H9 (cell line): ENCODE data around the gene CSMD2. TPM values are rescaled to one million over a fixed set of nuclear protein-coding genes. Genes with fewer than 3 reads are reported as not detected.

Source experiments
- DNase-seq: peaks from one replicate; pipeline ENCODE4 v3.0.0-alpha.2; 2017
- H2AFZ ChIP-seq: one replicate; pipeline ENCODE4 v1.6.1; 2013; ENCODE audit warnings: mild to moderate bottlenecking, low read length, control low read depth, moderate library complexity
- H2AK5ac ChIP-seq: 2 replicates; pipeline ENCODE4 v1.6.1; 2013; ENCODE audit warnings: low read length, control low read depth, mixed read lengths; ENCODE audit not compliant: insufficient read length
- H2BK120ac ChIP-seq: one replicate; pipeline ENCODE4 v1.6.1; 2013; ENCODE audit warnings: low read depth, mild to moderate bottlenecking, low read length, control low read depth, inconsistent platforms; ENCODE audit not compliant: poor library complexity, severe bottlenecking
- H2BK12ac ChIP-seq: 2 replicates; pipeline ENCODE4 v1.6.1; 2013; ENCODE audit warnings: low read length, control low read depth, mixed read lengths, low read depth; ENCODE audit not compliant: insufficient read length
- H2BK15ac ChIP-seq: 2 replicates; pipeline ENCODE4 v1.6.1; 2013; ENCODE audit warnings: low read depth, low read length, control low read depth
- H2BK20ac ChIP-seq: one replicate; pipeline ENCODE4 v1.6.1; 2013; ENCODE audit warnings: low read depth, mild to moderate bottlenecking, low read length, control low read depth, inconsistent platforms; ENCODE audit not compliant: poor library complexity, severe bottlenecking
- H2BK5ac ChIP-seq: 2 replicates; pipeline ENCODE4 v1.6.1; 2013; ENCODE audit warnings: low read length, control low read depth, mixed read lengths; ENCODE audit not compliant: insufficient read length
- H3K14ac ChIP-seq: 2 replicates; pipeline ENCODE4 v1.6.1; 2013; ENCODE audit warnings: low read length, control low read depth; ENCODE audit not compliant: insufficient read depth
- H3K18ac ChIP-seq: 2 replicates; pipeline ENCODE4 v1.6.1; 2013; ENCODE audit warnings: low read depth, mild to moderate bottlenecking, mixed read lengths, low read length, control low read depth; ENCODE audit not compliant: insufficient read length
- H3K23ac ChIP-seq: 2 replicates; pipeline ENCODE4 v1.6.1; 2013; ENCODE audit warnings: low read length, control low read depth, mixed read lengths, low read depth; ENCODE audit not compliant: insufficient read length
- H3K23me2 ChIP-seq: 2 replicates; pipeline ENCODE4 v1.6.1; 2013; ENCODE audit warnings: low read depth, mild to moderate bottlenecking, mixed read lengths, low read length, control low read depth; ENCODE audit not compliant: insufficient read length, poor library complexity, severe bottlenecking
- H3K27ac ChIP-seq: 2 replicates; pipeline ENCODE4 v1.5.1; 2013; ENCODE audit warnings: low read length, control low read depth, mixed read lengths, low read depth; ENCODE audit not compliant: insufficient read length
- H3K27me3 ChIP-seq: 2 replicates; pipeline ENCODE4 v1.6.1; 2013; ENCODE audit warnings: low read length, control low read depth, inconsistent platforms; ENCODE audit not compliant: insufficient read depth
- H3K4ac ChIP-seq: 2 replicates; pipeline ENCODE4 v1.6.1; 2013; ENCODE audit warnings: low read depth, mild to moderate bottlenecking, control low read depth, inconsistent platforms, low read length, moderate library complexity
- H3K4me1 ChIP-seq: 2 replicates; pipeline ENCODE4 v1.6.1; 2013; ENCODE audit warnings: low read length, control low read depth, inconsistent platforms; ENCODE audit not compliant: insufficient read depth
- H3K4me2 ChIP-seq: 2 replicates; pipeline ENCODE4 v1.6.1; 2013; ENCODE audit warnings: low read length, control low read depth, mixed read lengths; ENCODE audit not compliant: insufficient read length, insufficient read depth
- H3K56ac ChIP-seq: 2 replicates; pipeline ENCODE4 v1.6.1; 2013; ENCODE audit warnings: low read depth, mild to moderate bottlenecking, mixed read lengths, low read length, control low read depth; ENCODE audit not compliant: insufficient read length
- H3K79me1 ChIP-seq: 2 replicates; pipeline ENCODE4 v1.6.1; 2013; ENCODE audit warnings: low read depth, mild to moderate bottlenecking, moderate library complexity, low read length, control low read depth, inconsistent platforms; ENCODE audit not compliant: insufficient read depth, poor library complexity, severe bottlenecking
- H3K79me2 ChIP-seq: 2 replicates; pipeline ENCODE4 v1.6.1; 2013; ENCODE audit warnings: low read length, control low read depth, inconsistent platforms; ENCODE audit not compliant: insufficient read depth
- H3K9ac ChIP-seq: 2 replicates; pipeline ENCODE4 v1.6.1; 2013; ENCODE audit warnings: low read length, control low read depth, mixed read lengths; ENCODE audit not compliant: insufficient read length; ENCODE audit errors: extremely low read depth
- H3K9me3 ChIP-seq: one replicate; pipeline ENCODE4 v1.6.1; 2013; ENCODE audit warnings: low read depth, low read length, inconsistent platforms; ENCODE audit not compliant: control insufficient read depth
- H3T11ph ChIP-seq: one replicate; pipeline ENCODE4 v1.6.1; 2013; ENCODE audit warnings: mild to moderate bottlenecking, low read length, control low read depth, inconsistent platforms
- H4K20me1 ChIP-seq: one replicate; pipeline ENCODE4 v1.6.1; 2013; ENCODE audit not compliant: control insufficient read depth, insufficient read length, insufficient read depth
- H4K5ac ChIP-seq: 2 replicates; pipeline ENCODE4 v1.6.1; 2013; ENCODE audit warnings: low read depth, mild to moderate bottlenecking, mixed read lengths, low read length, control low read depth; ENCODE audit not compliant: insufficient read length
- H4K8ac ChIP-seq: replicated peaks from 2 replicates; pipeline ENCODE4 v1.6.1; 2013; ENCODE audit warnings: low read length, control low read depth, mixed read lengths, low read depth; ENCODE audit not compliant: insufficient read length
- H4K91ac ChIP-seq: 2 replicates; pipeline ENCODE4 v1.6.1; 2013; ENCODE audit warnings: low read depth, mild to moderate bottlenecking, moderate library complexity, mixed read lengths, low read length, control low read depth; ENCODE audit not compliant: insufficient read length
- H3K27ac Mint-ChIP-seq, 3 experiments: 2 replicates in 2 of 3; 3 replicates in 1 of 3; pipeline ENCODE4 v1.8.0; 2020 to 2021; ENCODE audit warnings: mixed read lengths in 3 of 3, mild to moderate bottlenecking in 1 of 3, moderate library complexity in 1 of 3
- H3K27me3 Mint-ChIP-seq: 2 replicates; pipeline ENCODE4 v1.8.0; 2021; ENCODE audit warnings: low read depth, mild to moderate bottlenecking, moderate library complexity, mixed read lengths
- H3K36me3 Mint-ChIP-seq, 3 experiments: 2 replicates in 2 of 3; 3 replicates in 1 of 3; pipeline ENCODE4 v1.8.0; 2020 to 2021; ENCODE audit warnings: low read depth in 3 of 3, mixed read lengths in 3 of 3; ENCODE audit not compliant: insufficient read depth in 1 of 3
- H3K4me1 Mint-ChIP-seq, 2 experiments: 2 replicates each; pipeline ENCODE4 v1.8.0; 2020; ENCODE audit warnings: mixed read lengths in 2 of 2
- H3K4me3 Mint-ChIP-seq, 2 experiments: 2 replicates in 1 of 2; 3 replicates in 1 of 2; pipeline ENCODE4 v1.8.0; 2020 to 2021; ENCODE audit warnings: mild to moderate bottlenecking in 2 of 2, mixed read lengths in 2 of 2, moderate library complexity in 1 of 2
- H3K9me3 Mint-ChIP-seq, 2 experiments: 2 replicates in 1 of 2; 3 replicates in 1 of 2; pipeline ENCODE4 v1.8.0; 2020; ENCODE audit warnings: mild to moderate bottlenecking in 2 of 2, mixed read lengths in 2 of 2, moderate library complexity in 1 of 2
- WGBS: extraction: QIAGEN DNeasy Blood & Tissue Kit; methylation state at CpG from one replicate; pipeline ENCODE4 v1.1.7; 2013; ENCODE audit warnings: missing lambda C conversion rate, low lambda C conversion rate, mixed read lengths; ENCODE audit not compliant: insufficient read length; ENCODE audit errors: extremely low coverage; 5-methylcytosine and 5-hydroxymethylcytosine counted together
- total RNA-seq: library from RNA; stranded (reverse); gene quantifications from 2 replicates; pipeline ENCODE4 v1.2.1, GENCODE V29; 2021
- TF ChIP-seq, protein P1 (sequence below): fragments of 200-600 bp; sonication (generic); conservative IDR thresholded peaks from 3 replicates; pipeline ENCODE4 v1.8.0; 2021; ENCODE audit warnings: antibody characterized with exemption, mild to moderate bottlenecking

CSMD2 gene
- total RNA-seq, 1 experiment from 2014 or later: 6.4 TPM

DNA sequence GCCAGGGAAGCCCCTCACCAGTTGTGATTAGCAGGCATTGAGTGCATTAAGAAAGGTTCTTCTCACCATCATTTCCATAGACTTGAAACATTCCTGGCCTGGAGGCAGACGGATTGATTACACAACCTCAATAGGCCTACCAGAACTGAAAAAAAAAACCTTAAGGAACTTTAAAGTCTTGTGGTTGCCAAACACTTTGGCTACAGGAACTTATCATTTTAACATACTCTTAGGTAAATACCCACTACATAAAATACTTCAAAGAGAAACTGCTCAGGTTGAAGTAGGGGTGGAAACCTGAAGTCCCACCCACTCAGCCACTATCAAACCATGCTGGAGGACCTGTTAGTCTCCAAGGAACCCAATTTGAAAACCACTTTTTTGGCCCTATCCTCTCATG is 323.5 kb downstream of the CSMD2 start:
- Mint-ChIP-seq H3K9me3 (peaks cover 10 to 11% of the 10 kb centered on the region in 2 experiments), H3K4me1 (no peaks in the 10 kb centered on the region), H3K27ac (no peak overlapping the region; a peak in 1 of 7 replicates), H3K36me3 (peaks cover 11 to 22% (median 22%) of the 10 kb centered on the region in 3 experiments), H3K4me3 (no peak overlapping the region), H3K27me3 (no peaks in the 10 kb centered on the region)
- no peak overlapping the region for H2BK120ac ChIP-seq
- no peak overlapping the region for H4K8ac ChIP-seq
- H3K79me1 ChIP-seq: no peaks in the 10 kb centered on the region
- no peak overlapping the region for H2BK5ac ChIP-seq
- no peak overlapping the region for H3K4ac ChIP-seq
- H3K23me2 ChIP-seq: no peaks in the 10 kb centered on the region
- no peak for DNase-seq
- H3K9me3 ChIP-seq: peaks cover 8% of the 10 kb centered on the region
- H4K91ac ChIP-seq: no peak overlapping the region
- no peak overlapping the region for H3K4me2 ChIP-seq
- no peaks in the 10 kb centered on the region for H3K27me3 ChIP-seq
- TF ChIP-seq, protein P1, sequence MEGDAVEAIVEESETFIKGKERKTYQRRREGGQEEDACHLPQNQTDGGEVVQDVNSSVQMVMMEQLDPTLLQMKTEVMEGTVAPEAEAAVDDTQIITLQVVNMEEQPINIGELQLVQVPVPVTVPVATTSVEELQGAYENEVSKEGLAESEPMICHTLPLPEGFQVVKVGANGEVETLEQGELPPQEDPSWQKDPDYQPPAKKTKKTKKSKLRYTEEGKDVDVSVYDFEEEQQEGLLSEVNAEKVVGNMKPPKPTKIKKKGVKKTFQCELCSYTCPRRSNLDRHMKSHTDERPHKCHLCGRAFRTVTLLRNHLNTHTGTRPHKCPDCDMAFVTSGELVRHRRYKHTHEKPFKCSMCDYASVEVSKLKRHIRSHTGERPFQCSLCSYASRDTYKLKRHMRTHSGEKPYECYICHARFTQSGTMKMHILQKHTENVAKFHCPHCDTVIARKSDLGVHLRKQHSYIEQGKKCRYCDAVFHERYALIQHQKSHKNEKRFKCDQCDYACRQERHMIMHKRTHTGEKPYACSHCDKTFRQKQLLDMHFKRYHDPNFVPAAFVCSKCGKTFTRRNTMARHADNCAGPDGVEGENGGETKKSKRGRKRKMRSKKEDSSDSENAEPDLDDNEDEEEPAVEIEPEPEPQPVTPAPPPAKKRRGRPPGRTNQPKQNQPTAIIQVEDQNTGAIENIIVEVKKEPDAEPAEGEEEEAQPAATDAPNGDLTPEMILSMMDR: no peak
- no peaks in the 10 kb centered on the region for H3K79me2 ChIP-seq
- no peaks in the 10 kb centered on the region for H3K4me1 ChIP-seq
- H3K14ac ChIP-seq: no peak overlapping the region
- H2AFZ ChIP-seq: no peak overlapping the region
- no peak overlapping the region for H3T11ph ChIP-seq
- H4K5ac ChIP-seq: no peak overlapping the region
- no peak overlapping the region for H3K18ac ChIP-seq
- no CpG with 5 or more reads among the region's 1 CpG for WGBS
- H2AK5ac ChIP-seq: no peak overlapping the region
- no peak overlapping the region for H2BK15ac ChIP-seq
- no peak overlapping the region for H2BK20ac ChIP-seq
- no peak overlapping the region for H3K9ac ChIP-seq
- H3K56ac ChIP-seq: no peak overlapping the region
- H3K23ac ChIP-seq: no peak overlapping the region
- H2BK12ac ChIP-seq: no peak overlapping the region
- no peaks in the 10 kb centered on the region for H4K20me1 ChIP-seq
- H3K27ac ChIP-seq: no peak overlapping the region
